CD4-positive, alpha-beta T cell (primary cell): ENCODE measurements around the gene PRR20B. TPM values are rescaled to one million over a fixed set of nuclear protein-coding genes. Genes with fewer than 3 reads are reported as not detected.
"Not testable (repeated sequence)": the region's sequence is repeated elsewhere in the genome, so short reads cannot be mapped to it uniquely, and the experiment has no call there.

Source experiments
- ATAC-seq: fragments of 200-7000 bp; cut with Tn5 transposase; one replicate; pipeline ENCODE4 v1.10.0; 2022; ENCODE audit warnings: mild to moderate bottlenecking; ENCODE audit not compliant: poor library complexity
- CTCF ChIA-PET: fragments of 350-600 bp; sonication (Branson Sonifier 250); formaldehyde crosslinking; loops from one replicate; lab custom pipeline; 2021; ENCODE audit warnings: antibody characterized with exemption, inconsistent platforms; lab: Charles Lee
- POLR2A ChIA-PET: fragments of 350-600 bp; sonication (Branson Sonifier 250); formaldehyde crosslinking; loops from one replicate; lab custom pipeline; 2021; ENCODE audit warnings: antibody characterized with exemption, inconsistent platforms; lab: Charles Lee
- DNase-seq, 14 experiments: peaks; one replicate each; pipeline ENCODE4 v3.0.0-alpha.2; 2013 to 2020; ENCODE audit warnings: mixed read lengths in 2 of 14
- H3K27ac ChIP-seq, 2 donors: one replicate each; pipeline versions ENCODE4 v1.5.1 to v1.7.0; 2013; ENCODE audit warnings: low read length in 2 of 2, low read depth in 1 of 2, mild to moderate bottlenecking in 1 of 2
- H3K27me3 ChIP-seq, 2 experiments: 1 replicate in 1 of 2; 2 replicates in 1 of 2; pipeline versions ENCODE4 v1.6.1 to v1.7.0; 2013; ENCODE audit warnings: low read length in 2 of 2, control low read depth in 1 of 2, mild to moderate bottlenecking in 1 of 2, moderate library complexity in 1 of 2; ENCODE audit not compliant: insufficient read depth in 2 of 2, control insufficient read depth in 1 of 2
- H3K36me3 ChIP-seq: one replicate; pipeline ENCODE4 v1.6.1; 2013; ENCODE audit warnings: low read length, control low read depth; ENCODE audit not compliant: insufficient read depth
- H3K4me1 ChIP-seq: one replicate; pipeline ENCODE4 v1.6.1; 2013; ENCODE audit warnings: low read length, control low read depth; ENCODE audit not compliant: insufficient read depth
- H3K4me3 ChIP-seq: one replicate; pipeline ENCODE4 v1.5.1; 2013; ENCODE audit warnings: mild to moderate bottlenecking, low read length, moderate library complexity
- H3K9me3 ChIP-seq, 2 experiments: 1 replicate in 1 of 2; 2 replicates in 1 of 2; pipeline versions ENCODE4 v1.6.1 to v1.7.0; 2013; ENCODE audit warnings: low read length in 2 of 2, mild to moderate bottlenecking in 2 of 2, control low read depth in 1 of 2, moderate library complexity in 1 of 2; ENCODE audit not compliant: control insufficient read depth in 1 of 2, insufficient read depth in 1 of 2
- H3K27ac Mint-ChIP-seq: one replicate; pipeline ENCODE4 v1.8.0; 2020; ENCODE audit warnings: mixed read lengths
- H3K27me3 Mint-ChIP-seq: one replicate; pipeline ENCODE4 v1.8.0; 2021; ENCODE audit warnings: mixed read lengths
- H3K36me3 Mint-ChIP-seq: one replicate; pipeline ENCODE4 v1.8.0; 2021; ENCODE audit warnings: low read depth, mixed read lengths
- H3K4me1 Mint-ChIP-seq: one replicate; pipeline ENCODE4 v1.8.0; 2021; ENCODE audit warnings: low read depth, mixed read lengths
- H3K4me3 Mint-ChIP-seq: one replicate; pipeline ENCODE4 v1.8.0; 2020; ENCODE audit warnings: mild to moderate bottlenecking, mixed read lengths
- H3K9me3 Mint-ChIP-seq: one replicate; pipeline ENCODE4 v1.8.0; 2020; ENCODE audit warnings: mixed read lengths
- CTCF ChIP-seq: fragments of 200-600 bp; IDR thresholded peaks from one replicate; pipeline ENCODE4 v1.8.0; 2022; ENCODE audit warnings: antibody characterized with exemption, mild to moderate bottlenecking
- intact Hi-C, 2 experiments: fragments of 100-400 bp; cut with DNase I in 1 of 2; cut with micrococcal nuclease in 1 of 2; formaldehyde crosslinking; loops; one replicate each; pipeline versions ENCODE4 v1.15.1 to v1.9.0; 2023 to 2025; cut with DNase I, micrococcal nuclease
- total RNA-seq, 174 experiments: library from RNA in 2 of 174; stranded (reverse) in 2 of 174; gene quantifications; one replicate each; pipeline ENCODE4 v1.2.3 and lab custom pipeline; 2021 to 2026

Gene PRR20B
- total RNA-seq, 2 experiments from 2014 or later: not detected

- ChIA-PET POLR2A (no interaction called here), CTCF (no interaction called here)
- intact Hi-C loops: no loop called here
- Mint-ChIP-seq H3K27ac (no peak overlapping the region), H3K9me3 (peaks cover 3% of the 10 kb centered on the region), H3K4me3 (no peak overlapping the region), H3K27me3 (no peaks in the 10 kb centered on the region), H3K36me3 (no peaks in the 10 kb centered on the region), H3K4me1 (no peaks in the 10 kb centered on the region)
- Histone ChIP-seq H3K27ac (no peak overlapping the region), H3K4me3 (no peak overlapping the region), H3K9me3 (peaks cover 0 to 4% of the 10 kb centered on the region in 2 experiments), H3K27me3 (no peaks in the 10 kb centered on the region), H3K4me1 (no peaks in the 10 kb centered on the region), H3K36me3 (no peaks in the 10 kb centered on the region)
- ATAC-seq: no peak
- TF ChIP-seq CTCF: no peak
- DNase-seq: no peak
These were observed 11.2 kb upstream of the PRR20B start for GRCh38 chr13:57136093-57136492.

GRCh38 chr13:57137585-57137984, 9.7 kb upstream of the PRR20B start:
- POLR2A ChIA-PET: no interaction called here
- H3K27me3 ChIP-seq: no peaks in the 10 kb centered on the region
- no peak overlapping the region for H3K27ac ChIP-seq
- no peak overlapping the region for H3K4me3 ChIP-seq
- TF ChIP-seq CTCF: no peak
- peaks cover 0 to 4% of the 10 kb centered on the region in 2 experiments for H3K9me3 ChIP-seq
- CTCF ChIA-PET: no interaction called here
- Mint-ChIP-seq H3K27ac (no peak overlapping the region), H3K27me3 (no peaks in the 10 kb centered on the region), H3K9me3 (peaks cover 3% of the 10 kb centered on the region), H3K36me3 (no peaks in the 10 kb centered on the region), H3K4me3 (no peak overlapping the region), H3K4me1 (no peaks in the 10 kb centered on the region)
- no peaks in the 10 kb centered on the region for H3K4me1 ChIP-seq
- H3K36me3 ChIP-seq: no peaks in the 10 kb centered on the region
- DNase-seq (no peak), ATAC-seq (no peak)
- intact Hi-C loops: no loop called here

GRCh38 chr13:57138988-57139387, 8.3 kb upstream of the PRR20B start:
- no peak for TF ChIP-seq CTCF
- POLR2A ChIA-PET: no interaction called here
- Histone ChIP-seq H3K27me3 (no peaks in the 10 kb centered on the region), H3K36me3 (no peaks in the 10 kb centered on the region), H3K27ac (no peak overlapping the region), H3K9me3 (peaks cover 0 to 3% of the 10 kb centered on the region in 2 experiments), H3K4me3 (no peak overlapping the region), H3K4me1 (no peaks in the 10 kb centered on the region)
- Mint-ChIP-seq H3K36me3 (no peaks in the 10 kb centered on the region), H3K27me3 (no peaks in the 10 kb centered on the region), H3K4me3 (no peak overlapping the region), H3K4me1 (no peaks in the 10 kb centered on the region), H3K9me3 (peaks cover 3% of the 10 kb centered on the region), H3K27ac (no peak overlapping the region)
- ATAC-seq: no peak
- CTCF ChIA-PET: no interaction called here
- no peak for DNase-seq
- intact Hi-C loops: no loop called here

- CTCF ChIA-PET, H3K36me3 ChIP-seq, H3K27ac Mint-ChIP-seq, intact Hi-C loops, H3K4me1 ChIP-seq, H3K36me3 Mint-ChIP-seq, DNase-seq, H3K27ac ChIP-seq, ATAC-seq, H3K4me3 Mint-ChIP-seq, H3K9me3 ChIP-seq, H3K27me3 Mint-ChIP-seq, POLR2A ChIA-PET, H3K27me3 ChIP-seq, H3K9me3 Mint-ChIP-seq, H3K4me3 ChIP-seq, H3K4me1 Mint-ChIP-seq: not testable (repeated sequence)
These were observed 7.5 kb upstream of the PRR20B start for GRCh38 chr13:57139781-57140180.

- POLR2A ChIA-PET, CTCF ChIA-PET, H3K27me3 Mint-ChIP-seq: not testable (repeated sequence)
These were observed 6.9 kb upstream of the PRR20B start, which contains the start of gene PRR20A for GRCh38 chr13:57140235-57140968. Gene PRR20A, plus strand, starts transcription at chr13:57140918. Its CDS starts 387 bp downstream, at chr13:57141305.

More at GRCh38 chr13:57140235-57140968, 6.9 kb upstream of the PRR20B start, which contains the start of gene PRR20A:
- intact Hi-C loops, DNase-seq, H3K4me1 Mint-ChIP-seq, ATAC-seq, H3K27me3 ChIP-seq, H3K9me3 ChIP-seq, H3K36me3 Mint-ChIP-seq, H3K4me3 Mint-ChIP-seq, H3K36me3 ChIP-seq, H3K27ac Mint-ChIP-seq, H3K4me1 ChIP-seq, H3K9me3 Mint-ChIP-seq, H3K27ac ChIP-seq, H3K4me3 ChIP-seq: not testable (repeated sequence)
